Activated naive CD8-positive, alpha-beta T cell treated with anti-CD3 and anti-CD28 coated beads, Interleukin-2, amount 10 ng/mL, durations not matched to agents 7 days and 5 days (primary cell): ENCODE measurements around the gene HOXB7. TPM values are rescaled to one million over a fixed set of nuclear protein-coding genes. Genes with fewer than 3 reads are reported as not detected.

ENCODE experiments used
- ATAC-seq: fragments of 150-1000 bp; cut with Tn5 transposase; one replicate; pipeline ENCODE4 v1.10.0; 2021; ENCODE audit warnings: low read depth, moderate library complexity
- POLR2A ChIA-PET: fragments of 350-600 bp; sonication (Branson Sonifier 250); formaldehyde crosslinking; loops from one replicate; lab custom pipeline; 2021; ENCODE audit warnings: antibody characterized with exemption; lab: Charles Lee
- DNase-seq: peaks from one replicate; pipeline ENCODE4 v3.0.0; 2021
- H3K27ac Mint-ChIP-seq: one replicate; pipeline ENCODE4 v1.8.0; 2022; ENCODE audit warnings: mild to moderate bottlenecking, mixed read lengths
- H3K27me3 Mint-ChIP-seq: one replicate; pipeline ENCODE4 v1.8.0; 2022; ENCODE audit warnings: mild to moderate bottlenecking, moderate library complexity, mixed read lengths
- H3K36me3 Mint-ChIP-seq: one replicate; pipeline ENCODE4 v1.8.0; 2021; ENCODE audit warnings: mild to moderate bottlenecking, mixed read lengths
- H3K4me1 Mint-ChIP-seq: one replicate; pipeline ENCODE4 v1.8.0; 2021; ENCODE audit warnings: mixed read lengths
- H3K4me3 Mint-ChIP-seq: one replicate; pipeline ENCODE4 v1.8.0; 2022; ENCODE audit warnings: mild to moderate bottlenecking, moderate library complexity, mixed read lengths
- H3K9me3 Mint-ChIP-seq: one replicate; pipeline ENCODE4 v1.8.0; 2021; ENCODE audit warnings: mixed read lengths
- total RNA-seq, 2 experiments: library from RNA; stranded (reverse); gene quantifications; one replicate each; pipeline ENCODE4 v1.2.3, GENCODE V29; 2021

The HOXB7 gene
- total RNA-seq, 2 experiments from 2014 or later, result 0.80 to 1.0 TPM

DNA sequence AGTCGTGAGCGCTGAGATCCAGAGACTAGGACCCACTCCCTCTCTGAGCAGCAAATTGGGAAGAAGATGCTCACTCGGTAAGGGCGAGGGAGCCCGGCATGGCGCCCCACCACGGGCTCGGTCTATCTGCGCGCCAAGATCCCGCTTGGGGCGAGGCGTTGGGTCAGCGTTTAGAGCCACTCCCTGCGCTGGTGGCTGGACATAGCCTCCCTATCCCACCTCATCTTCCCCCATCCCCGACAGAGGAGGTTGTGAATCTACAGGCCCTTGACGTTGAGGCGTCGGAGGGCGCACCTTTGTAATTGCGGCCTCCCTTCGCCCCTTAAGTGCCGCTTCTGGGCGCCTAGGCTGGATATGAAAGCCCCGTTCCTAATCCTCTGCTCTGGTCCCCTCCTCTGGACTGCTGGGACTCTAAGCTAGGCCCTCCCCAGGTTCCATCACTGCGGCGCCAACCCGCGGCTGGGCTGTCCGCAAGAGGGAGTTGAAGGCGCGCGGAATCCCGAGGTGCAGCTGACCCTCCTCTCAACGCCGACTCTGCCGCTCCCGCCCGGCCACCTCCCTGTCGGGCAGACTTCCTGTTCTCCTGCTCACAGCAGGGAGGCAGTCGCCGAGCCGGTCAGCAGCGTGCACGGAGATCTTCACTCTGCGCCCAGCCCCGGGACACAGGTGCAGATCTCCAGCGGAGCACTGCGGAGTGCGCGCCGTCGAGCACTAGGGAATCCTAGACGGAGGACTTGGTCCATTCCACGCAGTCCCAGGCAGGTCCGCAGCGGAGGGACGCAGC is 31.4 kb upstream of the HOXB7 start:
- peaks cover 3% of the 10 kb centered on the region for H3K36me3 Mint-ChIP-seq
- peak overlapping the region; percentile 26 for H3K4me3 Mint-ChIP-seq
- DNase-seq (no peak), ATAC-seq (no peak)
- H3K9me3 Mint-ChIP-seq, result no peaks in the 10 kb centered on the region
- peaks cover 89% of the 10 kb centered on the region for H3K27me3 Mint-ChIP-seq
- peaks cover 18% of the 10 kb centered on the region for H3K4me1 Mint-ChIP-seq
- no peak overlapping the region for H3K27ac Mint-ChIP-seq
- POLR2A ChIA-PET, result no interaction called here

DNA sequence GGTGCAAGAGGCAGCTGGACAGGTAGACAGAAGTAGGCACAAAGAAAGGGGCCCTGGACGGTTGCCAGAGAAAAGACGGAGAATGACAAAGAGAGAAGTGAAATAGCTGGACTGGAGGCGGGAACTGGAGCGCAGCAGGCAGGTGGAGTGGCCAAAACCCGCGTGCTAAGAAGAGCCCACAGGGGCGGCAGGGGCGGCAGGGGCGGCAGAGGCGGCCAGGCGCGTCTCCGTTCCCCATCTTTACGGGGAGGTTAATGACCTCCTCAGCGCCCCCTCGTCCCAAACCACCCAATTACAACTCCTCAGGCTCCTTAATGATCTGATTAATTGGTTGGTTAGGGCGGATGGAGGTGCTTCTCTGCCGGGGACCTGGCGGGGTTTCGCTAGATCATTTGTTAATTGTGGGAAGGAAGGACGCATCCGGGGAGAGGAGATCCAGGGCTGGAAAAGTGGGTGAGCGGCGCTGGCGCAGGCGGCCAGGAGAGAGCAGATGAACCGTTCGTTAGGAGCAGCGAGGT is 30.8 kb upstream of the HOXB7 start:
- POLR2A ChIA-PET, result no interaction called here
- peaks cover 95% of the 10 kb centered on the region for H3K27me3 Mint-ChIP-seq
- peaks cover 3% of the 10 kb centered on the region for H3K36me3 Mint-ChIP-seq
- H3K27ac Mint-ChIP-seq, result peak overlapping the region; percentile 19
- ATAC-seq, result no peak
- H3K4me1 Mint-ChIP-seq, result peaks cover 19% of the 10 kb centered on the region
- no peak for DNase-seq
- no peaks in the 10 kb centered on the region for H3K9me3 Mint-ChIP-seq
- no peak overlapping the region for H3K4me3 Mint-ChIP-seq

DNA sequence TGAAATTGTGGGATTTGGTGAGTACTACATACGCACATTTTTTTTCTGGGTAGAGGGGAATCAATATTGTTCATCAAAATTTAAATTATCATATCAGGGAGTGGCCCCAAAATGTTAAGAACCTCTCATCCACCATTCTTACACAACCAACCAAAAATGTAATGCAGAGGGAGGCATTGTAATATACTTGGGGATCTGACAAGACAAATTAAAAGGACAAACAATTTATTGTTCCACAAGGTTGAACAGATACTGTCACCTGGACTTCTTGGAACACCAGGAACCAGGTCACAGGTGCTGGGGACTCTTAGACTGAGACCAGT is 30.0 kb upstream of the HOXB7 start:
- DNase-seq (no peak), ATAC-seq (no peak)
- H3K36me3 Mint-ChIP-seq, result peaks cover 3% of the 10 kb centered on the region
- peaks cover 18% of the 10 kb centered on the region for H3K4me1 Mint-ChIP-seq
- no peak overlapping the region for H3K27ac Mint-ChIP-seq
- POLR2A ChIA-PET, result no interaction called here
- no peak overlapping the region for H3K4me3 Mint-ChIP-seq
- no peaks in the 10 kb centered on the region for H3K9me3 Mint-ChIP-seq
- peaks cover 96% of the 10 kb centered on the region for H3K27me3 Mint-ChIP-seq

DNA sequence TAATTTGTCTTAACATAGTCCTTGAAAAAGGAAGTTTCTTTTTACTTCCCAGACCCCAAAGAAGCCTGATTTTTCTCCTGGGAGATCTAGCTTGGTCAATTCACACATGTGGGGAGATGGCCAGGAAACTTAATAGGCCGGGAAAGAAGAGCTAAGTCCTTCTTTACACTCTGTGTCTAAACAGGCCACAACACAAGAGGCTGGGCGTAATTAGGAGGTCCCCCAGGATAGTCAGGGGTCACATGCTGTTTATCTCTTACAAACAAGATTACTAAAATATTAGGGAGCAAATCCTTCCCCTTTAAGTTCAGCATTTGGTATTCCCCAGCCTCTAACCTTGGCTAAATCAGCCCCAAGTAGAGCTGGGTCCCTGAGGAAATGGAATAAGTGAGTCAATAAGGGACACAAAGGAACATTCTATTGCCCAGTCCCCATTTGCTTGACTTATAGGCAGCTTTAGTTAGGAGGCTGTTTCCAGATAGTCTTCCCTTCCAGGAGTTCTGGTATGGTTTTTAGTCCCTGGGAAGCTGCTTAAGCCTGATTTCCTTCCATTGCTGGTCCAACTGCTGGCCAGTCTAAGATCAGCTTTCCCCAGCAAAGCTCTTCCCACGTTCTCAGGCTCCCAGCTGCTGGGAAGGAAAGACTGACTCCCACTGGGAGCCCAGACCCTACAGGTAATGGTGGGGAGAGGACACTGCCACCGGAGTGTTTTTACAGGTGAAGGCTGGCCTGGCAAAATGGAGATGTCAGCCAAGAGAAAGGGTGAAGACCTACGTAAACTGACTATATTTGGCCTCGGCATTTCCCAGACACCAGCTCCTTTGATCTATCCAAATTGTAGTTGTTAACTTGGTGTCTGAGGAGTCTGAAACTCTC is 29.4 kb upstream of the HOXB7 start:
- Mint-ChIP-seq H3K27ac (no peak overlapping the region), H3K4me3 (no peak overlapping the region), H3K36me3 (peaks cover 3% of the 10 kb centered on the region), H3K27me3 (peaks cover 96% of the 10 kb centered on the region), H3K9me3 (no peaks in the 10 kb centered on the region), H3K4me1 (peaks cover 16% of the 10 kb centered on the region)
- POLR2A ChIA-PET, result interaction anchor here (0.5 kb wide), 1 partner anchor 138 kb away, joined by 3 read pairs; no protein-coding TSS in a partner anchor
- ATAC-seq (no peak), DNase-seq (no peak)

DNA sequence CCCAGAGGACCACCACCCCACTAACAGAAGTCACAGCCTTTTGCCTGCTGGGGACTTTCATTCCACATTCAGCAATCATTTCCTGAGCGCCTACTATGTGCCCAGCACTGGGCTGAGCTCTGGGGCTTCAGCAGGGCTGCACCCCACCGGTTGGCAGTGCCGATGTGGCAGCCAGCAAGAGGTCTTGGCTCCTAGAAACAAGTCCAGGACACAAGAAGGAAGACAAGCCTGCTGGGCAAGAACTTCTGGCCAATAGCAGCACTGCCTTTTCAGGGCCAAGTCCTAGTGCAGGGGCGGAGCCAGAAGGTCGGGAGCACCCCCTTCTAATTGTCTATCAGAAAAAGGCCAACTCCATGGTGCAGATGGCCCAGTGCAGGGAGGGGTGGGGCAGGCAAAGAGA is 28.3 kb upstream of the HOXB7 start:
- Mint-ChIP-seq H3K4me3 (no peak overlapping the region), H3K27ac (no peak overlapping the region)
- POLR2A ChIA-PET, result no interaction called here

DNA sequence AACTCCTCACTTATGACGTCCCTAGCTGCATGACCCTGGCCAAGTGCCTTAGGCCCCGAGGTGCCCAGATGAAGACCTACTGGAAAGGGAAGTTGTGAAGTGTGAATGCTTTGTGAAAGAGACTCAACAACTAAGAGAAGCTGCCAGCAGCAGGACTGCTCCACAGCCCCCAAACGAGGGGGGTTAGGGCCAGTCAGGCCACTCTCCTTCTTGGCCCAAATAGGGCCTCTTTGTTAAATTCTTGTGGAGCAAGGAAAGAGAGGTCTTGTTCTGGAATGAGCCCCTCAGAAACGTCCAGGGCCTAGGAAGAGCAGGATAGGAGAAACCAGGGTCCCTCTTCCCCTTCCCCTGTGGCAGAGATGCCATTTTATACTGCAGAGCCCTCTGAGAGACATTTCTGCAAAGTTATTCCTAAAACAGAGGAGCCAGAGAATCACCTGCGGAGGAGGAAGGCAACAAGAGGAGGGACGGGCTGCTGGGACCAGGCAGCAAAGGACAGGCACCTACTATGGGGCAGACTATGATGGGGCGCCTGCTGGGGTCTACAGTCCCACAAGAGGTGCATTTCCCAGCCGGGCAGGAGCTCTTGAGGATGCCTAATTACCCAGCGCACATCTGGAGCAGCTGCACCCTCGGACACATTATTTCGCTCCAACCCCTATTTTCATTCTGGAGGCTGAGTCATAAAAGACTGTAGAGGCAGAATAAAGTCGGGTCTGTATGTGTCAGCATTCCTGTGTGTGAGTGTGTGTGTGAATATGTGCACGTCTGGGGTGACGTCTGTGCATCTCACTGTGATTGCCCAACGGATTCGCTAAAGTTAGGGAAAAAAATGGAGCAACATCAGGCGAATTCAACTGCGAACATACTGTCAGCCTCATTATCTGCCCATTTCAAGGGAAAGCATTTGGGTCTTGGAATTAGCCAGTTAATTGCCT is 26.8 kb upstream of the HOXB7 start:
- DNase-seq, result no peak
- POLR2A ChIA-PET, result no interaction called here
- Mint-ChIP-seq H3K4me1 (peaks cover 17% of the 10 kb centered on the region), H3K4me3 (no peak overlapping the region), H3K27ac (no peak overlapping the region), H3K27me3 (peaks cover 94% of the 10 kb centered on the region), H3K36me3 (peaks cover 3% of the 10 kb centered on the region), H3K9me3 (no peaks in the 10 kb centered on the region)
- no peak for ATAC-seq

More for the DNA sequence above, 28.3 kb upstream of the HOXB7 start:
- ATAC-seq, result no peak
- peaks cover 96% of the 10 kb centered on the region for H3K27me3 Mint-ChIP-seq
- H3K4me1 Mint-ChIP-seq, result peaks cover 18% of the 10 kb centered on the region
- DNase-seq, result no peak
- peaks cover 3% of the 10 kb centered on the region for H3K36me3 Mint-ChIP-seq
- no peaks in the 10 kb centered on the region for H3K9me3 Mint-ChIP-seq

DNA sequence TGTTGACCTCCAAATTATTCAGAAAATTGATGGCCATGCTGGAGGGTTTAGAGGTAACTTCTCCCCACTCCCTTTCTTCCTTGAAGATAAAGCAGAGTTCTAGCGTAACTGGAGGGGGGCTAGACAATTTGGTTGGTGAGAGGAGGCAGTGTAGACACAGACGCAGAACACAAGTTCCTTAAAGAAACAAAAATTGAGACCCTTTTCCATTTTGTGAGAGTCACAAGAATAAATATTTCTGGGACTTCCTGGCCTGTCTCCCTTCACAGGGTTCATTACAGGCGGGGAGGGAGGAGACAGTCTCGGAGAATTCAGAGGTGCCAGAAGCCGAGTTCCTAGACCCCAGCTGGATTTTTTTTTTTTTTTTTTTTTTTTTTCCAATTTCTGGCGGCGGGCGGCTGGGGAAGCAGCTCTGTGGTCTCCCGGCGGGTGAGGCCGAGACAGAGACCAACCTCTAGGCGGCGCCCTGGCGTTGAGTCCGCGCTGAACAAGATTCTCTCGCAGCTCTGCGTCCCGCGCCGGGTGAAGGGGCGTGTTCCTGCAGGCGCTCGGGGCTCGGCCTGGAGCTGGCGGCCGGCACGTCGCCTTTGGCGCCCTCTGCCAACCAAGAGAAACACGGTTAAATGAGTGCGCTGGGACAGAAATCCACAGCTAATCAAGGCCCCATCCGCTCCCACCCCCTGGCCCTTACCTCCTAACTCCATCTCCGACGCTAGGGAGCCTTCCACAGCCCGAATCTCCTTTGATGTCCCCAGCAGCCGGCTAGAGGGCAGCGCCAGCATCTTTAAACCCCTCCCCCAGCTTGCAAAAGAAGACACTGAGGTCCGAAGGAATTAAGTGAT is 25.6 kb upstream of the HOXB7 start:
- ATAC-seq, result peak; percentile 85
- no peaks in the 10 kb centered on the region for H3K9me3 Mint-ChIP-seq
- H3K27me3 Mint-ChIP-seq, result peaks cover 91% of the 10 kb centered on the region
- no peak overlapping the region for H3K27ac Mint-ChIP-seq
- peak overlapping the region; percentile 51 for H3K4me3 Mint-ChIP-seq
- H3K36me3 Mint-ChIP-seq, result peaks cover under 1% of the 10 kb centered on the region
- H3K4me1 Mint-ChIP-seq, result peaks cover 11% of the 10 kb centered on the region
- POLR2A ChIA-PET, result interaction anchor here (0.7 to 1.1 kb wide), 3 partner anchors 11 to 668 kb away, joined by 3 to 6 read pairs (median 4); partner anchors contain the start of gene HOXB9
- DNase-seq, result peak; percentile 83

DNA sequence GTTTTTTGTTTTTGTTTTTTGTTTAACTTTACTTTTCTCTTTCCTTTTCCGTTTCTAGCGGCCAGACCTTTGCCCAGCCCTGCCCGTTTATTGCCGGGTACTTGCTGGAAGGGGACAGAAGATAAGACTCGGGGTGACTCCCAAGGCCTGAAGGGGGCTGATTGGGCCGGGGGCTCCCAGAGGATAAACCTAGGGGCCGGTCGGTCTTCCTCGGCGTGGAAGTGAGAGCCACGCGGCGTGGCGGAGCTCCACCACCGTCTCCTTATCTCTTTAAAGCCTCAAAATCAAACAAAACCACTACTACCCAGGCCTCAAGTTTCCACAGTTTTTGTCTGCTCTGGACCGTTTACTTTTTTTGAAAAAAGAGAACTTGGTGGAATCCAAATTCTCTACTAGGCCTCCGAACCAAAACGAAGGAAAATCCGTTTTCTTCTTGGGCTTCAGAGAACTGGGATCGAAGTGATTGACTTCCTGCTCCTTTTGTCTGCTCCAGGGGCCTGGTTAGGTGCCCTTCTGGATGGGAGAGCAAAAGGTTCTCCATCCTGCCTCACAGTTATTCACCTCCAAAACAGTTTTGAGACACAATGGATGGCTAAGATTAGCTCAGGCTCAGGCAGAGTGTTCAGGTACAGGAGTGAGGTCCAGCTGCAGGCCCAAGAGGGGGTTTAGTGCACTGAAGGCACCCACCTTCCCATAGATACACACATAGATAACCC is 23.8 kb upstream of the HOXB7 start:
- H3K27me3 Mint-ChIP-seq, result peaks cover 95% of the 10 kb centered on the region
- no peaks in the 10 kb centered on the region for H3K9me3 Mint-ChIP-seq
- no peak overlapping the region for H3K27ac Mint-ChIP-seq
- DNase-seq (no peak), ATAC-seq (no peak)
- peaks cover 9% of the 10 kb centered on the region for H3K4me1 Mint-ChIP-seq
- POLR2A ChIA-PET, result no interaction called here
- H3K4me3 Mint-ChIP-seq, result peak overlapping the region; percentile 48
- no peaks in the 10 kb centered on the region for H3K36me3 Mint-ChIP-seq

DNA sequence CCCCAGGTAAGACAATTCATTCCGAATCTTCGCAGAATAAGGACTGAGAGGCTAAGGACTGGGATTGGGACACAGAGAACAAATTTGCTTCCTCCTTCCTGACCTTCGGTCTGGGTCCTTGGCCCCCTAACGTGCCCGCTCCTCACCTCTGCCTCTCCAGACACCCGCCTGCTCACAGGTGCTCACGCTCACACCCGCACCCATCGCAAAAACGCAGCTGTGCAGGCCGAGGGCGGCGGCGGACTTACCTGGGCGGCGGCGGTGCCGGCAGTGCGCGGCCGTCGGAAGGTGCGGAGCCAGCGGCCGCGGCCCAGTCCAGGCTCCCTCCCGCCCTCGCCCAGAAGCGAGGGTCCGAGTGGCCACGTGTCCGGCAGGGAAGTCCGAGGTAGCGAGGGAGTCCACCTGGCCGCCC is 22.5 kb upstream of the HOXB7 start:
- Mint-ChIP-seq H3K4me3 (no peak overlapping the region), H3K36me3 (no peaks in the 10 kb centered on the region), H3K9me3 (no peaks in the 10 kb centered on the region), H3K27ac (no peak overlapping the region), H3K27me3 (peaks cover 95% of the 10 kb centered on the region), H3K4me1 (peaks cover 12% of the 10 kb centered on the region)
- POLR2A ChIA-PET, result no interaction called here
- DNase-seq, result peak; percentile 26
- ATAC-seq, result no peak

DNA sequence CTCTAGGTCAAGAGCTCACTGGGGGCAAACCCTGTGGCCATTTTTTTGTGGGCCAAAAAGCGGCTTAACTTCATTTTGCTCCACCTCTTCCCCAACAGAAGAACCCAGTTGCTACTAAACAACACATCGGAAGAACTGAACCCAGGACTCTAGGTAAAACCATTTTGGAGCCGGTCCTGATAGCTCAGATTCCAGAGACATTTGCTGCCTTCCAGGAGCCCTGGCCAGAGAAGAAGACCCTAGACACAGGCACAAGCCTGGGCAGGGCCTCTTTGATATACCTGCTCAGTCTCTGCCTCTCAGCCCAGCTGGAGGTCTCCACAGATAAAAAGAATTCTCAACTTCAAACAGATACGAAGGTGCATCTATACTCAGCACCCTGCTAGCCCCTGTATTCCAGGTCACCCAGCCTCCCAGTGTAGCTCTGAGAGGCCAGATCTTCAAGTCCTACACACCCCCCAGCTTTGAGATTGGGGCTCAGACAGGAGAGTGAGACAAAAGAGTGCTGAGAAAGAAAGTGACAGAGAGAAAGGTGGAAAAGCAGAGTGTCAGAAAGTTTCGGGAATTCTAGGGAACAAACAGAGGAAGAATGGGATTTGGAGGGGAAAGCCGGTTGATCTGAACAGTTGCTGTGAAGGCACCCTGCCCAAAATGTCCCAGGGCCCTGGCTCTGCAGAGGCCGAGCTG is 21.9 kb upstream of the HOXB7 start:
- no peak overlapping the region for H3K4me3 Mint-ChIP-seq
- peaks cover 12% of the 10 kb centered on the region for H3K4me1 Mint-ChIP-seq

More for the DNA sequence above, 21.9 kb upstream of the HOXB7 start:
- POLR2A ChIA-PET, result no interaction called here
- Mint-ChIP-seq H3K36me3 (no peaks in the 10 kb centered on the region), H3K27ac (no peak overlapping the region), H3K9me3 (no peaks in the 10 kb centered on the region), H3K27me3 (peaks cover 95% of the 10 kb centered on the region)
- DNase-seq (peak; percentile 18), ATAC-seq (no peak)
